Measurements from ENCODE around the gene ATM. TPM values are rescaled to one million over a fixed set of nuclear protein-coding genes. Genes with fewer than 3 reads are reported as not detected.

The ATM gene
- total RNA-seq, 2 donors from 2014 or later: 128 to 134 TPM

DNA sequence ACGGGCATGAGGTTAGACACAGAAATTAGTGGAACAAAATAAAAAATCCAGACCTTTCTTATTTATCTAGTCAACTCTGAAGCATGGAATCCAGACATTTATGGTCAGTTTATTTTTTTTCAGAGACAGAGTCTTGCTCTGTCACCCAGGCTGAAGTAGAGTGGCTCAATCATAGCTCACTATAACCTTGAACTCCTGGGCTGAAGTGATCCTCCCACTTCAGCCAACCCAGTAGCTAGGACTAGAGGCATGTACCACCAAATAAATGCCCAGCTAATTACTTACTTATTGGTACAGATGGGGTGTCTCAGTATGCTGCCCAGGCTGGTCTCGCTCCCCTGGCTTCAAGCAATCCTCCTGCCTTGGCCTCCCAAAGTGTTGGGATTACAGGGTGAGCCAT is 9.1 kb upstream of the ATM start:
- TF ChIP-seq POLR2A (IDR thresholded peaks at IDR 0.05) (no peak), CTCF (IDR thresholded peaks at IDR 0.05) (no peak)
- no peaks in the 10 kb centered on the region for H3K9me3 ChIP-seq
- DNase-seq: no peak
- H3K4me3 ChIP-seq: no peak overlapping the region
- intact Hi-C loops (cut with DNase I): no loop called here
- WGBS, 2 donors: 88 to 98% methylated on average over 2 of the region's 2 CpGs
- no peaks in the 10 kb centered on the region for H3K27me3 ChIP-seq
- peaks cover 0 to 1% of the 10 kb centered on the region in 2 donors for H3K36me3 ChIP-seq (replicated peaks in 1 of 2; ENCODE audit: insufficient read depth in 1 of 2, low read depth in 2 of 2)
- H3K27ac ChIP-seq: no peak overlapping the region
- ATAC-seq: no peak
- H3K4me1 ChIP-seq: peaks cover 3% of the 10 kb centered on the region

DNA sequence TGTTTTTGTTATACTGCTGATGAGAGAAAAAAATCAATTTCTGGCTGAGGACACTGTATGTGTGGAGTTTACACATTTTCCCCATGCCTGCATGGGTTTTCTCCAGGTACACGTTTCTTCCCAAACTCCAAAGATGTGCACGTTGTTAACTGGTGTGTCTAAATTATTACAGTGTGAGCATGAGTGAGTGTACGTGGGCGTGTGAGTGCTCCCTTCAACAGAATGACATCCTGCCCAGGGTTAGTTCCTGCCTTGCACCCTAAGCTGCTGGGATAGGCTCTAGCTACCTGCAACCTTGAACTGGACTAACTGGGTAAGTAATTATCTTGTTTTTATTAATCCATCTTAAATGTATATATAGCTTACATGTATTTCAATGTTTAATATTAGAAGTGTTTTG is 5.9 kb upstream of the ATM start:
- H3K27ac ChIP-seq: no peak overlapping the region
- no peak for TF ChIP-seq CTCF (IDR thresholded peaks at IDR 0.05)
- H3K27me3 ChIP-seq: no peaks in the 10 kb centered on the region
- no peak overlapping the region for H3K4me3 ChIP-seq
- peaks cover 24% of the 10 kb centered on the region for H3K4me1 ChIP-seq
- WGBS, 2 donors: 26 to 40% methylated on average over 4 of the region's 4 CpGs
- H3K9me3 ChIP-seq: no peaks in the 10 kb centered on the region
- ATAC-seq (no peak), DNase-seq (no peak)
- intact Hi-C loops (cut with DNase I): no loop called here
- no peaks in the 10 kb centered on the region for H3K36me3 ChIP-seq (replicated peaks in 1 of 2; ENCODE audit: insufficient read depth in 1 of 2, low read depth in 2 of 2)

DNA sequence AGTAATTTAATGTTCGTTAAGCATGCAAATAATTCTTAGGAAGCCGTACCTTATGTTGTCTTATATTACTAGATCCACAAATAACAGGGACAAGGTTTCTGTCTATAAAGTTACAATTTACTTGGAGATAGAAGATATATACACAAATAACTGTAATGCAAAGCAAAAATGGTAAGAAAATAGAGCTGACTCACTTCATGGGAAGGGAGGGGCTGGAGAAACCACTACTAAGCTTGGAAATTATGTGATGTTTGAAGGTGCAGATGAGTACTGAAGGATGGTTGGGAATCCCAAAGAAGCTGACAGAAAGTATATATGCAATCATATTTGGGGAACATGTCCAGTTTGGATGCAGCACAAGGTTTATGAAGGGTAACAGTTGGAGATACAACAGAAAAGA is 4.4 kb upstream of the ATM start:
- 63 to 90% methylated on average over 2 of the region's 2 CpGs for WGBS, 2 donors
- Histone ChIP-seq H3K4me1 (peaks cover 24% of the 10 kb centered on the region), H3K36me3 (replicated peaks in 1 of 2; ENCODE audit: insufficient read depth in 1 of 2, low read depth in 2 of 2) (no peaks in the 10 kb centered on the region), H3K27ac (no peak overlapping the region), H3K27me3 (no peaks in the 10 kb centered on the region), H3K9me3 (no peaks in the 10 kb centered on the region), H3K4me3 (no peak overlapping the region)
- TF ChIP-seq CTCF (IDR thresholded peaks at IDR 0.05): no peak
- no peak for TF ChIP-seq POLR2A (IDR thresholded peaks at IDR 0.05)
- ATAC-seq (no peak), DNase-seq (no peak)
- intact Hi-C loops (cut with DNase I): no loop called here

DNA sequence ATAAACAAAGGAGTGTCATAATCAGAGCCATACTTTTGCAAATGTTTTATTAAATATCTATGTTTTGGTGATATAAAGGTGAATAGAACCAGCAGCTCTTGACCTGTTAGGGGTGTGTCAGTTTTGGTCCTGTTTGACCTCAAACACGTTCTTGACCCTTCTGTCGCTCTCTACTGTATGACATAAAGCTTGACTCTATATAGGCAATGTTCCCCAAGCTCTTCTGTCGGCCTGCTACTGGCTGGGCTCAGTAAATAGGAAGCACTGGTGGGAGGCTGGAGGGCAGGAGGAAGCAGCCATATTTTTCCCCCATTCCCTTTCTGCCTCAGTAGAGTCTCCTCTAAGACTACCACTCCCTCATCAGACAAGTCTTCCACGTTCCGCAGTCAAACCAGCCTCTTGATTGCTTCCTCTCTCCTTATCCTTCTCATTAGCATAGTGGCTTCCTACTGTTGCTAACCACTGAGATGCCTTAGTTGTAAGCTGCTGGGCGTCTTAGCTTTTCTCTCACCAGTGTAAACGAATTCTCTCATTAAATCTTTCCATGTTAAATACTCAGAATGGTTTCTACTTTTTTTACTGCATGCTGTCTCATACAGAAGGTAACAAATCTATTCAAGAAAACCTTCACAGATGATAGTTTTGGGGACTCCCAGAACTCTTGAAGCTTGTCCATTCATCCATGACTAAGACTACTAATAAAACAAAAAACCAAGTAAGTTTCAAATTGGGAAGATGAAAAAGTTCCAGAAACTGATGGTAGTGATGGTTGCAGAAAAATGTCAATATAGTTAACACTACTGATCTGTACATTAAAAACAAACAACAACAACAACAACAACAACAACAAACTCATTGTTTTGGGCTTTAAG is 3.7 kb upstream of the ATM start:
- ATAC-seq: no peak
- DNase-seq: no peak
- intact Hi-C loops (cut with DNase I): no loop called here
- no peaks in the 10 kb centered on the region for H3K27me3 ChIP-seq
- no peaks in the 10 kb centered on the region for H3K36me3 ChIP-seq (replicated peaks in 1 of 2; ENCODE audit: insufficient read depth in 1 of 2, low read depth in 2 of 2)
- 81 to 87% methylated on average over 7 of the region's 7 CpGs for WGBS, 2 donors
- H3K4me3 ChIP-seq: no peak overlapping the region
- H3K4me1 ChIP-seq: peaks cover 26% of the 10 kb centered on the region
- H3K27ac ChIP-seq: no peak overlapping the region
- TF ChIP-seq POLR2A (IDR thresholded peaks at IDR 0.05): no peak
- TF ChIP-seq CTCF (IDR thresholded peaks at IDR 0.05): no peak
- no peaks in the 10 kb centered on the region for H3K9me3 ChIP-seq

Data from body of pancreas (tissue), 4 donors.